Measurements from ENCODE around the gene FBN1. TPM values are rescaled to one million over a fixed set of nuclear protein-coding genes. Genes with fewer than 3 reads are reported as not detected.

Gene FBN1
- total RNA-seq, 1 experiment from 2014 or later, result 9.9 TPM

- no peak for DNase-seq (ENCODE audit: extremely low read depth, low read depth)
Measured at GRCh38 chr15:48653216-48653615, 7.7 kb upstream of the FBN1 start.

GRCh38 chr15:48652510-48653076 lies 7.1 kb upstream of the FBN1 start:
- no peak for DNase-seq (ENCODE audit: extremely low read depth, low read depth)

GRCh38 chr15:48650931-48651330 lies 5.4 kb upstream of the FBN1 start:
- no peak for DNase-seq (ENCODE audit: extremely low read depth, low read depth)

- no peak for DNase-seq (ENCODE audit: extremely low read depth, low read depth)
Measured at GRCh38 chr15:48647962-48648361, 2.5 kb upstream of the FBN1 start.

- DNase-seq (ENCODE audit: extremely low read depth, low read depth), result no peak
Measured at GRCh38 chr15:48646331-48646730, 822 bp upstream of the FBN1 start.

- peak; percentile 15 for DNase-seq (ENCODE audit: extremely low read depth, low read depth)
Measured at GRCh38 chr15:48644827-48645557, 517 bp downstream of the FBN1 start.

GRCh38 chr15:48644467-48644826 lies 1.1 kb downstream of the FBN1 start:
- peak; percentile 6 for DNase-seq (ENCODE audit: extremely low read depth, low read depth)

- no peak for DNase-seq (ENCODE audit: extremely low read depth, low read depth)
Measured at GRCh38 chr15:48643776-48644466, 1.6 kb downstream of the FBN1 start.

- DNase-seq (ENCODE audit: extremely low read depth, low read depth), result no peak
Measured at GRCh38 chr15:48643206-48643605, 2.3 kb downstream of the FBN1 start.

GRCh38 chr15:48642795-48643194 lies 2.7 kb downstream of the FBN1 start:
- DNase-seq (ENCODE audit: extremely low read depth, low read depth), result no peak

- peak; percentile 22 for DNase-seq (ENCODE audit: extremely low read depth, low read depth)
Measured at GRCh38 chr15:48641416-48641815, 4.1 kb downstream of the FBN1 start.

- no peak for DNase-seq (ENCODE audit: extremely low read depth, low read depth)
Measured at GRCh38 chr15:48638963-48639362, 6.5 kb downstream of the FBN1 start.

GRCh38 chr15:48637639-48638038 lies 7.9 kb downstream of the FBN1 start:
- no peak for DNase-seq (ENCODE audit: extremely low read depth, low read depth)

- DNase-seq (ENCODE audit: extremely low read depth, low read depth), result no peak
Measured at GRCh38 chr15:48636511-48636910, 9.0 kb downstream of the FBN1 start.

GRCh38 chr15:48634893-48635292 lies 10.6 kb downstream of the FBN1 start:
- DNase-seq (ENCODE audit: extremely low read depth, low read depth), result no peak

- DNase-seq (ENCODE audit: extremely low read depth, low read depth), result no peak
Measured at GRCh38 chr15:48634096-48634495, 11.4 kb downstream of the FBN1 start.

- no peak for DNase-seq (ENCODE audit: extremely low read depth, low read depth)
Measured at GRCh38 chr15:48632651-48633050, 12.9 kb downstream of the FBN1 start.

GRCh38 chr15:48631176-48631770 lies 14.2 kb downstream of the FBN1 start:
- no peak for DNase-seq (ENCODE audit: extremely low read depth, low read depth)

GRCh38 chr15:48630245-48630644 lies 15.3 kb downstream of the FBN1 start:
- no peak for DNase-seq (ENCODE audit: extremely low read depth, low read depth)

- no peak for DNase-seq (ENCODE audit: extremely low read depth, low read depth)
Measured at GRCh38 chr15:48628832-48629231, 16.7 kb downstream of the FBN1 start.

GRCh38 chr15:48627260-48627940 lies 18.1 kb downstream of the FBN1 start:
- peak; percentile 16 for DNase-seq (ENCODE audit: extremely low read depth, low read depth)
